ENCODE results near the gene SURF6. TPM values are rescaled to one million over a fixed set of nuclear protein-coding genes. Genes with fewer than 3 reads are reported as not detected.
"Not testable (repeated sequence)": the region's sequence is repeated elsewhere in the genome, so short reads cannot be mapped to it uniquely, and the experiment has no call there.

The SURF6 gene
- total RNA-seq, 1 experiment from 2014 or later = 16.1 TPM

GRCh38 chr9:133285252-133285775, 50.7 kb downstream of the SURF6 start:
- ATAC-seq (no peak), DNase-seq (ENCODE audit: low read depth, low spot score) (no peak)
- POLR2A ChIA-PET = no interaction called here
- H3K9me3 ChIP-seq (ENCODE audit: control insufficient read depth, insufficient read depth, low read depth, low read length) = no peaks in the 10 kb centered on the region
- H3K27ac ChIP-seq (ENCODE audit: low read length) = no peak overlapping the region
- no TSS peak for BruUV-seq (replicated peaks)
- CTCF ChIA-PET = no interaction called here
- no peaks in the 10 kb centered on the region for H3K27me3 ChIP-seq (ENCODE audit: control insufficient read depth, insufficient read depth, low read length)
- no peaks in the 10 kb centered on the region for H3K36me3 ChIP-seq (ENCODE audit: control insufficient read depth, insufficient read depth, low read length)
- in situ Hi-C loops (cut with HindIII; ENCODE audit: low pct_unique_long_range_greater_than_20kb, low sequenced_read_pairs) = no loop called here
- H3K4me1 ChIP-seq (ENCODE audit: control insufficient read depth, insufficient read depth, low read length) = no peaks in the 10 kb centered on the region
- intact Hi-C loops (cut with micrococcal nuclease; ENCODE audit: unreplicated experiment) = no loop called here
- H3K4me3 ChIP-seq (ENCODE audit: low read depth in 2 of 2, low read length in 2 of 2) = no peak overlapping the region
- TF ChIP-seq, protein P1, sequence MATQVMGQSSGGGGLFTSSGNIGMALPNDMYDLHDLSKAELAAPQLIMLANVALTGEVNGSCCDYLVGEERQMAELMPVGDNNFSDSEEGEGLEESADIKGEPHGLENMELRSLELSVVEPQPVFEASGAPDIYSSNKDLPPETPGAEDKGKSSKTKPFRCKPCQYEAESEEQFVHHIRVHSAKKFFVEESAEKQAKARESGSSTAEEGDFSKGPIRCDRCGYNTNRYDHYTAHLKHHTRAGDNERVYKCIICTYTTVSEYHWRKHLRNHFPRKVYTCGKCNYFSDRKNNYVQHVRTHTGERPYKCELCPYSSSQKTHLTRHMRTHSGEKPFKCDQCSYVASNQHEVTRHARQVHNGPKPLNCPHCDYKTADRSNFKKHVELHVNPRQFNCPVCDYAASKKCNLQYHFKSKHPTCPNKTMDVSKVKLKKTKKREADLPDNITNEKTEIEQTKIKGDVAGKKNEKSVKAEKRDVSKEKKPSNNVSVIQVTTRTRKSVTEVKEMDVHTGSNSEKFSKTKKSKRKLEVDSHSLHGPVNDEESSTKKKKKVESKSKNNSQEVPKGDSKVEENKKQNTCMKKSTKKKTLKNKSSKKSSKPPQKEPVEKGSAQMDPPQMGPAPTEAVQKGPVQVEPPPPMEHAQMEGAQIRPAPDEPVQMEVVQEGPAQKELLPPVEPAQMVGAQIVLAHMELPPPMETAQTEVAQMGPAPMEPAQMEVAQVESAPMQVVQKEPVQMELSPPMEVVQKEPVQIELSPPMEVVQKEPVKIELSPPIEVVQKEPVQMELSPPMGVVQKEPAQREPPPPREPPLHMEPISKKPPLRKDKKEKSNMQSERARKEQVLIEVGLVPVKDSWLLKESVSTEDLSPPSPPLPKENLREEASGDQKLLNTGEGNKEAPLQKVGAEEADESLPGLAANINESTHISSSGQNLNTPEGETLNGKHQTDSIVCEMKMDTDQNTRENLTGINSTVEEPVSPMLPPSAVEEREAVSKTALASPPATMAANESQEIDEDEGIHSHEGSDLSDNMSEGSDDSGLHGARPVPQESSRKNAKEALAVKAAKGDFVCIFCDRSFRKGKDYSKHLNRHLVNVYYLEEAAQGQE (IDR thresholded peaks at IDR 0.05; ENCODE audit: insufficient read depth in 1 of 2, low read depth in 2 of 2, low read length in 1 of 2) = no peak
- no peak for TF ChIP-seq SIN3A (IDR thresholded peaks at IDR 0.05; ENCODE audit: borderline replicate concordance, insufficient read depth, low read depth, low read length)
- TF ChIP-seq TCF7L2 (IDR thresholded peaks at IDR 0.05; ENCODE audit: low read depth, low read length) = no peak

- in situ Hi-C loops (cut with HindIII; ENCODE audit: low pct_unique_long_range_greater_than_20kb, low sequenced_read_pairs) = no loop called here
- H3K4me3 ChIP-seq (ENCODE audit: low read depth in 2 of 2, low read length in 2 of 2) = no peak overlapping the region
- no TSS peak for BruUV-seq (replicated peaks)
- H3K27me3 ChIP-seq (ENCODE audit: control insufficient read depth, insufficient read depth, low read length) = no peaks in the 10 kb centered on the region
- H3K27ac ChIP-seq (ENCODE audit: low read length) = no peak overlapping the region
- no peaks in the 10 kb centered on the region for H3K9me3 ChIP-seq (ENCODE audit: control insufficient read depth, insufficient read depth, low read depth, low read length)
- ChIA-PET POLR2A (no interaction called here), CTCF (no interaction called here)
- no peak for ATAC-seq
- DNase-seq (ENCODE audit: low read depth, low spot score) = no peak
- no peak for TF ChIP-seq POLR2AphosphoS5 (IDR thresholded peaks at IDR 0.05; ENCODE audit: low read depth, low read length)
- TF ChIP-seq, protein P2, sequence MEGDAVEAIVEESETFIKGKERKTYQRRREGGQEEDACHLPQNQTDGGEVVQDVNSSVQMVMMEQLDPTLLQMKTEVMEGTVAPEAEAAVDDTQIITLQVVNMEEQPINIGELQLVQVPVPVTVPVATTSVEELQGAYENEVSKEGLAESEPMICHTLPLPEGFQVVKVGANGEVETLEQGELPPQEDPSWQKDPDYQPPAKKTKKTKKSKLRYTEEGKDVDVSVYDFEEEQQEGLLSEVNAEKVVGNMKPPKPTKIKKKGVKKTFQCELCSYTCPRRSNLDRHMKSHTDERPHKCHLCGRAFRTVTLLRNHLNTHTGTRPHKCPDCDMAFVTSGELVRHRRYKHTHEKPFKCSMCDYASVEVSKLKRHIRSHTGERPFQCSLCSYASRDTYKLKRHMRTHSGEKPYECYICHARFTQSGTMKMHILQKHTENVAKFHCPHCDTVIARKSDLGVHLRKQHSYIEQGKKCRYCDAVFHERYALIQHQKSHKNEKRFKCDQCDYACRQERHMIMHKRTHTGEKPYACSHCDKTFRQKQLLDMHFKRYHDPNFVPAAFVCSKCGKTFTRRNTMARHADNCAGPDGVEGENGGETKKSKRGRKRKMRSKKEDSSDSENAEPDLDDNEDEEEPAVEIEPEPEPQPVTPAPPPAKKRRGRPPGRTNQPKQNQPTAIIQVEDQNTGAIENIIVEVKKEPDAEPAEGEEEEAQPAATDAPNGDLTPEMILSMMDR (IDR thresholded peaks at IDR 0.05) = no peak
- no peak for TF ChIP-seq SIN3A (IDR thresholded peaks at IDR 0.05; ENCODE audit: borderline replicate concordance, insufficient read depth, low read depth, low read length)
- TF ChIP-seq, protein P1 (IDR thresholded peaks at IDR 0.05; ENCODE audit: insufficient read depth in 1 of 2, low read depth in 2 of 2, low read length in 1 of 2) = no peak
- no peak for TF ChIP-seq TCF7L2 (IDR thresholded peaks at IDR 0.05; ENCODE audit: low read depth, low read length)
- no peaks in the 10 kb centered on the region for H3K36me3 ChIP-seq (ENCODE audit: control insufficient read depth, insufficient read depth, low read length)
- intact Hi-C loops (cut with micrococcal nuclease; ENCODE audit: unreplicated experiment) = no loop called here
- H3K4me1 ChIP-seq (ENCODE audit: control insufficient read depth, insufficient read depth, low read length) = no peaks in the 10 kb centered on the region
Observed at GRCh38 chr9:133284362-133284761, 51.6 kb downstream of the SURF6 start.

GRCh38 chr9:133283255-133284032, 52.5 kb downstream of the SURF6 start:
- CTCF ChIA-PET; H3K27ac ChIP-seq (ENCODE audit: low read length); H3K4me1 ChIP-seq (ENCODE audit: control insufficient read depth, insufficient read depth, low read length); H3K36me3 ChIP-seq (ENCODE audit: control insufficient read depth, insufficient read depth, low read length); ATAC-seq; in situ Hi-C loops (cut with HindIII; ENCODE audit: low pct_unique_long_range_greater_than_20kb, low sequenced_read_pairs); H3K9me3 ChIP-seq (ENCODE audit: control insufficient read depth, insufficient read depth, low read depth, low read length); POLR2A ChIA-PET; H3K4me3 ChIP-seq (ENCODE audit: low read depth in 2 of 2, low read length in 2 of 2); BruUV-seq (replicated peaks); intact Hi-C loops (cut with micrococcal nuclease; ENCODE audit: unreplicated experiment); DNase-seq (ENCODE audit: low read depth, low spot score); H3K27me3 ChIP-seq (ENCODE audit: control insufficient read depth, insufficient read depth, low read length): not testable (repeated sequence)
